ENCODE results near the gene SFR1. TPM values are rescaled to one million over a fixed set of nuclear protein-coding genes. Genes with fewer than 3 reads are reported as not detected.

Gene SFR1
- total RNA-seq, 1 donor from 2014 or later, result 15.5 TPM

GRCh38 chr10:104103956-104104355 is 18.0 kb upstream of the SFR1 start:
- DNase-seq (ENCODE audit: low spot score in 2 of 2) (no peak), FAIRE-seq (no peak)

GRCh38 chr10:104104418-104104817 is 17.6 kb upstream of the SFR1 start:
- FAIRE-seq, result no peak

GRCh38 chr10:104104926-104105325 is 17.0 kb upstream of the SFR1 start:
- FAIRE-seq, result no peak
- DNase-seq (ENCODE audit: low spot score in 2 of 2), result no peak

More at GRCh38 chr10:104104418-104104817, 17.6 kb upstream of the SFR1 start:
- no peak for DNase-seq (ENCODE audit: low spot score in 2 of 2)

GRCh38 chr10:104109908-104110662 is 11.9 kb upstream of the SFR1 start:
- FAIRE-seq (no peak), DNase-seq (ENCODE audit: low spot score in 2 of 2) (no peak)

GRCh38 chr10:104113376-104113956 is 8.5 kb upstream of the SFR1 start:
- no peak for FAIRE-seq

GRCh38 chr10:104117839-104118323 is 4.1 kb upstream of the SFR1 start:
- DNase-seq (ENCODE audit: low spot score in 2 of 2) (no peak), FAIRE-seq (no peak)

More at GRCh38 chr10:104113376-104113956, 8.5 kb upstream of the SFR1 start:
- no peak for DNase-seq (ENCODE audit: low spot score in 2 of 2)

GRCh38 chr10:104119996-104120395 is 2.0 kb upstream of the SFR1 start:
- FAIRE-seq (no peak), DNase-seq (ENCODE audit: low spot score in 2 of 2) (no peak)

GRCh38 chr10:104120512-104120902 is 1.5 kb upstream of the SFR1 start:
- DNase-seq (ENCODE audit: low spot score in 2 of 2) (no peak), FAIRE-seq (no peak)

GRCh38 chr10:104120903-104121484 is 977 bp upstream of the SFR1 start:
- FAIRE-seq, result no peak
- peak; percentile 35 to 39 for DNase-seq (ENCODE audit: low spot score in 2 of 2)

GRCh38 chr10:104122225-104123107 is 495 bp downstream of the SFR1 start:
- no peak for DNase-seq (ENCODE audit: low spot score in 2 of 2)
- FAIRE-seq, result no peak

GRCh38 chr10:104123397-104123796 is 1.4 kb downstream of the SFR1 start:
- DNase-seq (ENCODE audit: low spot score in 2 of 2), result peak in 1 of 2 donors; percentile 31
- peak; percentile 70 for FAIRE-seq

GRCh38 chr10:104127411-104127810 is 5.4 kb downstream of the SFR1 start:
- no peak for FAIRE-seq
- DNase-seq (ENCODE audit: low spot score in 2 of 2), result no peak

GRCh38 chr10:104128214-104128613 is 6.2 kb downstream of the SFR1 start:
- FAIRE-seq (no peak), DNase-seq (ENCODE audit: low spot score in 2 of 2) (no peak)

GRCh38 chr10:104130041-104130440 is 8.1 kb downstream of the SFR1 start:
- DNase-seq (ENCODE audit: low spot score in 2 of 2) (no peak), FAIRE-seq (no peak)

- FAIRE-seq (no peak), DNase-seq (ENCODE audit: low spot score in 2 of 2) (no peak)
Measured at GRCh38 chr10:104138131-104138530, 16.2 kb downstream of the SFR1 start.

GRCh38 chr10:104139221-104139620 is 17.2 kb downstream of the SFR1 start:
- DNase-seq (ENCODE audit: low spot score in 2 of 2) (no peak), FAIRE-seq (no peak)

- no peak for FAIRE-seq
- no peak for DNase-seq (ENCODE audit: low spot score in 2 of 2)
Measured at GRCh38 chr10:104142081-104142480, 20.1 kb downstream of the SFR1 start.

- FAIRE-seq (no peak), DNase-seq (ENCODE audit: low spot score in 2 of 2) (no peak)
Measured at GRCh38 chr10:104143829-104144228, 21.9 kb downstream of the SFR1 start.

GRCh38 chr10:104144931-104145330 is 23.0 kb downstream of the SFR1 start:
- FAIRE-seq (no peak), DNase-seq (ENCODE audit: low spot score in 2 of 2) (no peak)

- peak; percentile 21 to 27 for DNase-seq (ENCODE audit: low spot score in 2 of 2)
- FAIRE-seq, result no peak
Measured at GRCh38 chr10:104146882-104147281, 24.9 kb downstream of the SFR1 start.

GRCh38 chr10:104150139-104150538 is 28.2 kb downstream of the SFR1 start:
- no peak for DNase-seq (ENCODE audit: low spot score in 2 of 2)
- no peak for FAIRE-seq
